Stomach (tissue), 9 donors: Measurements from ENCODE around the gene MLNR. TPM values are rescaled to one million over a fixed set of nuclear protein-coding genes. Genes with fewer than 3 reads are reported as not detected.

ENCODE experiments used
- DNase-seq, 2 donors: peaks; one replicate each; pipeline versions ENCODE4 v3.0.0 to v3.0.0-alpha.2; 2013 to 2019
- H3K27ac ChIP-seq, 5 donors: fragments of 200-600 bp in 4 of 5; sonication (generic) in 4 of 5; one replicate each; pipeline ENCODE4 v1.5.1; 2013 to 2019; ENCODE audit warnings: mild to moderate bottlenecking in 1 of 5, moderate library complexity in 1 of 5
- H3K27me3 ChIP-seq, 3 donors: fragments of 200-600 bp; sonication (generic); one replicate each; pipeline ENCODE4 v1.5.1; 2017 to 2019; ENCODE audit warnings: mixed run types in 1 of 3
- H3K36me3 ChIP-seq, 4 donors: fragments of 200-600 bp; sonication (generic); 1 replicate in 3 of 4; 2 replicates in 1 of 4; pipeline ENCODE4 v1.5.1; 2016 to 2019
- H3K4me1 ChIP-seq, 4 donors: fragments of 200-600 bp; sonication (generic); one replicate each; pipeline ENCODE4 v1.5.1; 2016 to 2019
- H3K4me3 ChIP-seq, 4 donors: fragments of 200-600 bp; sonication (generic) in 3 of 4; one replicate each; pipeline ENCODE4 v1.5.1; 2016 to 2019; ENCODE audit warnings: mild to moderate bottlenecking in 1 of 4
- H3K9me3 ChIP-seq, 4 donors: fragments of 200-600 bp; sonication (generic); one replicate each; pipeline ENCODE4 v1.5.1; 2016 to 2019
- CTCF ChIP-seq, 7 experiments: fragments of 450-650 bp in 4 of 7; fragments of 200-600 bp in 3 of 7; sonication (generic) in 3 of 7; IDR thresholded peaks; one replicate each; pipeline ENCODE4 v1.5.1; 2016 to 2019; ENCODE audit warnings: antibody characterized with exemption in 7 of 7, control low read depth in 2 of 7, mild to moderate bottlenecking in 1 of 7
- EP300 ChIP-seq: sonication (generic); formaldehyde crosslinking; IDR thresholded peaks from one replicate; pipeline ENCODE4 v1.6.1; 2017; ENCODE audit warnings: antibody characterized with exemption
- POLR2A ChIP-seq, 4 donors: fragments of 450-650 bp; IDR thresholded peaks; one replicate each; pipeline ENCODE4 v1.6.1; 2016; ENCODE audit warnings: antibody characterized with exemption in 4 of 4, control low read depth in 2 of 4, mild to moderate bottlenecking in 1 of 4, moderate library complexity in 1 of 4
- POLR2AphosphoS5 ChIP-seq, 3 donors: sonication (generic); formaldehyde crosslinking; IDR thresholded peaks; one replicate each; pipeline ENCODE4 v1.6.1; 2016; ENCODE audit warnings: antibody characterized with exemption in 3 of 3
- WGBS, 5 donors: extraction: QIAGEN DNeasy Blood & Tissue Kit in 3 of 5; methylation state at CpG; one replicate each; pipeline versions ENCODE4 v1.1.5 to v1.1.7; 2013 to 2018; 5-methylcytosine and 5-hydroxymethylcytosine counted together
- intact Hi-C: fragments of 100-400 bp; cut with DNase I; formaldehyde crosslinking; loops from one replicate; pipeline ENCODE4 v1.15.1; 2023; ENCODE audit warnings: low total_unique reads
- polyA plus RNA-seq, 3 donors: library from polyadenylated mRNA; stranded (reverse); fragments of 200-250 nt; gene quantifications; one replicate each; pipeline ENCODE4 v1.2.3, GENCODE V29; 2013
- total RNA-seq, 5 donors: library from RNA; depleted of rRNA; stranded (reverse); fragments of >200 nt; gene quantifications; one replicate each; pipeline versions ENCODE4 v1.1.0 to v1.2.3, GENCODE V29; 2014 to 2016
- donor health status: healthy with polysubstance abuse.
- donor health status: Bipolar disorder and iron deficiency.
- donor health status: healthy.

MLNR gene
- total and polyA plus RNA-seq, 8 donors, result 0.08 to 2.4 (median 1.8) TPM; not detected in 5

GRCh38 chr13:49214917-49215376 lies 5.2 kb upstream of the MLNR start:
- TF ChIP-seq CTCF (IDR thresholded peaks at IDR 0.05), result no peak
- no peak for TF ChIP-seq POLR2AphosphoS5 (IDR thresholded peaks at IDR 0.05)
- TF ChIP-seq EP300, result no peak
- no peak for TF ChIP-seq POLR2A (IDR thresholded peaks at IDR 0.05)
- H3K27me3 ChIP-seq, result peaks cover 0 to 23% (median 15%) of the 10 kb centered on the region in 3 donors
- peak overlapping the region in 1 of 5 donors; percentile 47 for H3K27ac ChIP-seq
- H3K4me3 ChIP-seq, result no peak overlapping the region
- peak; percentile 42 to 71 for DNase-seq
- intact Hi-C loops, result no loop called here
- H3K4me1 ChIP-seq, result peaks cover 5 to 37% (median 11%) of the 10 kb centered on the region in 4 donors
- WGBS, 5 donors, result 48 to 74% (median 58%) methylated on average over 5 to 6 of the region's 6 CpGs
- no peaks in the 10 kb centered on the region for H3K9me3 ChIP-seq
- peaks cover 0 to 8% (median 7%) of the 10 kb centered on the region in 4 donors for H3K36me3 ChIP-seq

- intact Hi-C loops, result no loop called here
- no peak overlapping the region for H3K27ac ChIP-seq
- TF ChIP-seq POLR2A (IDR thresholded peaks at IDR 0.05), result no peak
- TF ChIP-seq EP300, result no peak
- TF ChIP-seq POLR2AphosphoS5 (IDR thresholded peaks at IDR 0.05), result no peak
- no peak for TF ChIP-seq CTCF (IDR thresholded peaks at IDR 0.05)
- no peak for DNase-seq
- H3K27me3 ChIP-seq, result peaks cover 4 to 37% (median 28%) of the 10 kb centered on the region in 3 donors
- no peak overlapping the region for H3K4me3 ChIP-seq
- H3K9me3 ChIP-seq, result no peaks in the 10 kb centered on the region
- H3K36me3 ChIP-seq, result no peaks in the 10 kb centered on the region
- peaks cover 19 to 51% (median 25%) of the 10 kb centered on the region in 4 donors for H3K4me1 ChIP-seq
- WGBS, 5 donors, result 36 to 64% (median 57%) methylated on average over 6 of the region's 6 CpGs
Measured at GRCh38 chr13:49216334-49216733, 3.8 kb upstream of the MLNR start.

GRCh38 chr13:49217962-49218492 lies 2.1 kb upstream of the MLNR start:
- intact Hi-C loops, result no loop called here
- DNase-seq, result no peak
- Histone ChIP-seq H3K27me3 (peaks cover 4 to 54% (median 37%) of the 10 kb centered on the region in 3 donors), H3K9me3 (no peaks in the 10 kb centered on the region), H3K36me3 (no peaks in the 10 kb centered on the region), H3K27ac (no peak overlapping the region), H3K4me3 (no peak overlapping the region), H3K4me1 (peaks cover 19 to 56% (median 26%) of the 10 kb centered on the region in 4 donors)
- TF ChIP-seq CTCF (IDR thresholded peaks at IDR 0.05) (no peak), POLR2AphosphoS5 (IDR thresholded peaks at IDR 0.05) (no peak), POLR2A (IDR thresholded peaks at IDR 0.05) (no peak), EP300 (no peak)
- 64 to 85% (median 80%) methylated on average over 17 of the region's 17 CpGs for WGBS, 5 donors

- Histone ChIP-seq H3K27me3 (peaks cover 4 to 57% (median 37%) of the 10 kb centered on the region in 3 donors), H3K4me3 (no peak overlapping the region), H3K9me3 (no peaks in the 10 kb centered on the region), H3K27ac (no peak overlapping the region), H3K36me3 (no peaks in the 10 kb centered on the region), H3K4me1 (peaks cover 19 to 56% (median 26%) of the 10 kb centered on the region in 4 donors)
- intact Hi-C loops, result no loop called here
- peak in 1 of 2 donors; percentile 39 for DNase-seq
- 52 to 79% (median 68%) methylated on average over 25 of the region's 25 CpGs for WGBS, 5 donors
- TF ChIP-seq POLR2AphosphoS5 (IDR thresholded peaks at IDR 0.05) (no peak), POLR2A (IDR thresholded peaks at IDR 0.05) (no peak), CTCF (IDR thresholded peaks at IDR 0.05) (no peak), EP300 (no peak)
Measured at GRCh38 chr13:49218493-49219051, 1.6 kb upstream of the MLNR start.
